GM18511 (cell line): Measurements from ENCODE around the gene ZNF154.

Source experiments
- ATAC-seq: cut with Tn5 transposase; IDR thresholded peaks from one replicate; pipeline ENCODE4 v1.9.1; 2021; ENCODE audit warnings: mild to moderate bottlenecking, moderate library complexity; ENCODE audit not compliant: unreplicated experiment

ZNF154 gene

DNA sequence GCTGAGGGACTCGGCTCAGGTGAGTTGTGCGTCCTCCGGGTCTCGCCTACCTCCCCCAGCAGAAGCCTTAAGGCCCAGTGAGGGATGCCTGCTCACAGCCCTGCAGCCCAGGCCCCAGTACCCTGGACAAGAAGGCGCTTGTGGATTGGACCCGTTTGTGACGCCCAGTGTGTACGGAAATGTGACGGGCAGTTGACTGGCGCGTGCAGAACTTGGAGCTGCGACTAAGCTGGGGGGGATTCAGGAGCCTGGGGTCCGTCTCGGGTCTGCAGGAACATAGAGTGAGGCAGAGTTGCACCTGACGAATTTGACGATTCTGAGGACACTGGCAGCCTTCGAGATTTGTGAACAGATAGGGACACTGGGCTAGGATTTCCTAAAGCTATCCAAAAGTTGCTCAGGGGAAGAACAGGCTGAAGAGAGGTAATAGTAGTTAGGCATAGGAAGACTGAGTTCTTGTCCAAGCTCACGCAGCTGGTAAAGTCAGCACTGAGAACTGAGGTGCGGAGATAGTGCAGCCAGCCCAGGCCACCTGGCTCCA lies 26.7 kb downstream of the ZNF154 start:
- ATAC-seq: no peak

DNA sequence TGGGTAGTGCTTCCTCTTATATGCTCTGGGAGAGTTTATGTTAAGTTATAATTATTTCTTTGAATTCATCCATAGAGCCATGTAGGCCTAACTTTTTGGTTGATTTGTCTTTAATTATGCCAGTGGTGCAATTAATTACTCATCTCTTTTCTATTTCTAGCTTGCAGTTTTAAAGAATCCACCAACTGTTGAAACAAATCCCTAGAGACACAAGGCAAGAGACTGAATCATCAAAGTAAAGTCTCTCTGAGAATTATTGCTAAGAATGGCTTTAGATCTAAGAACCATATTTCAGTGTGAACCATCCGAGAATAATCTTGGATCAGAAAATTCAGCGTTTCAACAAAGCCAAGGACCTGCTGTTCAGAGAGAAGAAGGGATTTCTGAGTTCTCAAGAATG lies 33.1 kb downstream of the ZNF154 start:
- ATAC-seq: no peak

DNA sequence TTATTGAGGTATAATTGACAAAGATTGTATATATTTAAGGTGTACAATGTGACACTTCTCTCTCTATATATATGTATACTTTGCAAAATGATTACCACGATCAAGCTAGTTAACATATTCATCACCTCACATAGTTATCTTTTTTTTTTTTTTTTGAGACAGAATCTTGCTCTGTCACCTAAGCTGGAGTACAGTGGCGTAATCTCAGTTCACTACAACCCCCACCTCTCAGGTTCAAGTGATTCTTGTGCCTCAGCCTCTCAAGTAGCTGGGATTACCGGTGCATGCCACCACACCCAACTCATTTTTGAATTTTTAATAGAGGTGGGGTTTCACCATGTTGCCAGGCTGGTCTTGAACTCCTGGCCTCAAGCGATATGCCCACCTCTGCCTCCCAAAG lies 36.5 kb downstream of the ZNF154 start:
- ATAC-seq: no peak

DNA sequence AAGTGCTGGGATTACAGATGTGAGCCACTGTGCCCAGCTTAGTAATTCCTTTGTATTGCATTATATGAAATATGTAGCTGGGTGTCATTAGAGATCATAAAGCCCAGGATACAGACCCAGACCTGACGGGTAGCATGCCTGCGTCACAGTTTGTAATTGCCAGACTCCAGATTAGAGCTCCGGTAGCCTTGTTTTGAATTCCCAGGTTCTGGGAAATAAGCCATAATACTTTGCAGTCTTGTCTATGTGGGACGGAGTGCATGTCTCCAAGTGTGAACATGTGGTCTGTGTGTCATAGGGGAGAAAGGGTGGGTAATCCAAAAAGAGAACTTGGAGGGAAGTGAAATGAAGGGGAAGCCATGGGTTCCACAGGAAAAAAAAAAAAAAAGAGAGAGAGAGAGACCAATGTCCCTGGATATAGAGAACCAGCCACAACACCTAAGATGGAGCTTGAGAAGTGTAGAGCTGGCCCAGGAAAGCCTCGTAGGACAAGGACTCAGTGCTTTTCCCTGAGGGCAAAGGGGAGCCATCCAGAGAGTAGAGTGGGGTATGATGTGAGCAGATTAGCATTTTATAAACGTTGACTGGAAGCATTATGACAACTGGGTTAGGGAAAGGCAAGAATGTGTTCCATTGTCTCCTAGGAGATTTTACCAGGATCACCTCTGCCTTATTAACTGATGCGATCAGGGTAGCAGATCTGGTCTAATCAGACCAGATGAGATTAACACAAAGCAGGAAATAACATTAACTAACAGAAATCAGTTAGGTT lies 37.7 kb downstream of the ZNF154 start:
- no peak for ATAC-seq

DNA sequence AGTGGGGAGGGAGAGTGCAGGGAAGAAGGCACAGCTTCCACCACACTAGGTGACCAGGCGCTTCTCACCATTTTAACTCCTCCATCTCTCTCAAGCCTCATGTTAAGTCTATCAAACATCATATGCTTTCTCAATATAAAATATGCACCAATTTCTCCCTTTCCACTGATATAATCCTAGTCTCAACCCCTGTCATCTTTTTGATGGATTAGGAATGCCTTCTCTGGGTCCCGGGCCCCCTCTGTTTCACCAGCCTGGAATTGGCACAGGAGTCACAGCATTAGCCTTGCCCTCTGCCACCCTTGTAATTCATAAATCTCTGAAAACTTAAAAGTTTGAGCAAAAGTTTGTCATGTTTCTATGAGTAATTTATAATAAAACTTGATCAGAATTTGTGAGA lies 40.4 kb downstream of the ZNF154 start, which contains the start of gene ZSCAN4:
Gene ZSCAN4, plus strand, starts transcription at position 301 of the 400 bp plus-strand sequence. CDS start 7,211 bp downstream, outside the sequence.
- no peak for ATAC-seq

DNA sequence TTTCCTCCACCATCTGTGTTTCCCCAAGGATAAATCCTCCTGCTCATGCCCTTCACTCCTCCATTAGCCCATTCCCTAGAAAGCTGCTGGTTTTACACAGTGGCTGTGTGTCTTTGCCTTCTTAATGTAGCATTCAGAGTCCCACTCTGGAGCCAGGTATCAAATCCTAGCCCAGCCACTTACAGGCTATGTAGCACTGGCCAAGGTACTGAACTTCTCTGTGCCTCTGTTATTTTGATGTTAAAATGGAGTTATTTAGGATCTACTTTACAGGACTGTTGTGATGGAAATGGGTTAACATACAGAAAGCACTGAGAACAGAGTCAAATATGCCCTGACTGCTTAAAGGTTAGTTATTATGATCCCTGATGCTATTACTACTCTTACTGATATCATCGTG lies 41.8 kb downstream of the ZNF154 start:
- no peak for ATAC-seq

DNA sequence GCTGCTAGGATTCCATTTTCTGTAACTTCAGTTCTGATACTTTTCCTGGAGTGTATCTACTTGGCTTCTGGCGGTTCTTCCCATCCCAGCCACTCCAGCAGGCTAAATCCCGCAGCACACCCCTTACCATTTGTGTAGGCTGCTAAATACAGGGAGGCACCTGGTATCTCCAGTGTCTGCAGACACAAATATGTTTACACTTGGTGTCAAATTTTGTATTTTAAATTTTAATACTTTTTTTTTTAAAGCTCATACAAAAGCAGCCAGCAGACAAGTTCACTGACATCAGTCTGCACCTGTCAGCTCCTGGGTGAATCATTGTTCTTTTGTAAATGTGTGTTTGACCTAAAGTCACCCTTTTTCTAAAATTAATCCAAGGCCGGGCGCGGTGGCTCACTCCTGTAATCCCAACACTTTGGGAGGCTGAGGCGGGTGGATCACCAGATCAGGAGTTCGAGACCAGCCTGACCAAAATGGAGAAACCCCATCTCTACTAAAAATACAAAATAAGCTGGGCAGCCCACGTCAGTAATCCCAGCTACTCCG lies 43.7 kb downstream of the ZNF154 start:
- no peak for ATAC-seq

DNA sequence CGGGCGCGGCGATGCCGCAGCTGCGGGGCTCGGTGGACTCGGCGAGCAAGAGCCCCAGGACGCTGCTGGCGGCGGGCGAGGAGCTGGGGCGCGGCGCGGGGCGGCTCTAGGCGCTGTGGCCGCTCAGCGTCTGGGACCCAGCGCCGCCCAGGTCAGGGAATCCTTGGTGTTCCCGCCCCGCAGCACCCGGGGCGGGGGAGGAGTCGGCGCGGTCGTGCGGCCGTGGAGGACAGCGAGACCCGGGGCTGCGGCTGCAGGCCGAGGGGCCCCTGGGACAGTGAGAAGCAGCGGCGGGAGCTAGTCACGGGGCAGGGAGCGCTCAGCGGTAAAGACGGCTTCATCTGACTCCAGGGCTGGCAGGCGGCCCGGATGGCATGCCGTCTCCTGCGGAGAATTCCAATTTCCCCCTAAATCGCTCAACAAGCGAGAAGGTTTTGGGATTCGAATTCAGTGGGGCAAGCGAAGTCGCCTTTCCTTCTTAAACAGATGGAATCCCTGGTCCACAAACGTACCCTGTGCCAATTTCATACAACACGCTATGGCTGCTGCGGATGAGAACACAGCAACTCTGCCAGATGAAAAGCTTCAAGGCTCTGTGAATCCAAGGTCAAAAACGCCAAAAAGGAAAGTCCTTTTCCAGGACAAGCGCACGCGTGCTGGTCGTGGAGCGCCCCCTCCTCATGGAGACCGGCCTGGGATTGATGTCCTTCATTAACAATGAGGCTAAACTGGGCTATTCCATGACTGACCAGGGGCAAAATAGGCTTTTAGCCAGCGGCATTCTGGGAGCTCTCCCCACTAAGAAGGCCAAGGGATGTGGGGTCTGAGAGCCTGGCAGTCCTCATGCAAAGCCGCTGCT lies 44.5 kb downstream of the ZNF154 start:
- ATAC-seq: no peak

DNA sequence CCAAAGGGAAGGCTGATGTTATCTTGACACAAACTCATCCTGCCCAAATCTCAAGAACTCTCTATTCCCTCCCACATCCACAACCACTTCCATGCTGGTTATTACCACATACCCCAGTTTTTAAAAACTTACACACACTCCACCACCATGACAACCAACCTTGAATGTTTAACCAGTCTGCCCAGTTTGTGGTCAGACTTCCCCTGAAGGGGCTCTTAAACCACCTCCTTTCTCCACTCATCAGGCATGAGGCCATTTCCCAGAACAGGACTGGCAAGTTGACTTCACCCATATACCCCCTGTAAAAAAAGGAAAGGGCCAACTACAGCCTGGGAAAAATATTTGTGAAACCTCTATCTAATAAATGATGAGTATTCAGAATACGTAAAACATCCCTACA lies 52.7 kb downstream of the ZNF154 start:
- ATAC-seq: no peak

DNA sequence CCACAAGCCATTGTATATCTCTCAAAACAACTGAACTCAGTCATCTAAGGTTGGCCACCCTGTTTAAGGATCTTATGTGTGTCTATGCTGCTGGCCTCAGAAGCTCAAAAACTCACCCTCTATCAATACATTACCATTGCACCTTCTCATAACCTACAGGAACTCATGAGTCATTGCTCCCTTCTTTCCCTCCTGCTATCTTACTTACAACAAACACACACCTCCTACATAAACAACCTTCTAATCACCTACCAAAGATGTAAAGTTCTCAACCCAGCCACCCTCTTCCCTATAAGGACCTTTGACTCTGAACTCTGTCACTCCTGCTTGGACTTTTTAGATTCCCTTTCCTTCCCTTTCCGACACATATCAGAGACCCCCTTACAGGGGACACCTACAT lies 53.6 kb downstream of the ZNF154 start:
- no peak for ATAC-seq

DNA sequence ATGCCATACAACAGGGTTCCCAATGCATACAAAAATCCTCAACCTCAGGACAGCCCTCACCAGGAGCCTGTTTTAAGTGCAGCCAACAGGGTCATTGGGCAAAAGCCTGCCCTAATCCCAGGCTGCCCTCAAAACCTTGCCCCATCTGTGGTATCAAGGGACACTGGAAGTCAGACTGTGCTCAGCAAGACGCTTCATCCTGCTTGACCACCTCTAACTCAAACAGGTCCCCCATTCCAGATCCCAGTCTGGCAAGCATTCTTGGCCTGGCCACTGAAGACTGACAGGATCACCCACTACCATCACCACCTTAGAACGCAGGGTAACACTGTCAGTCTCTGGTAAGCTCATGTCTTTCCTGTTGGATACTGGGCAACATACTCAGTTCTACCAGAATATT lies 55.3 kb downstream of the ZNF154 start:
- ATAC-seq: no peak

DNA sequence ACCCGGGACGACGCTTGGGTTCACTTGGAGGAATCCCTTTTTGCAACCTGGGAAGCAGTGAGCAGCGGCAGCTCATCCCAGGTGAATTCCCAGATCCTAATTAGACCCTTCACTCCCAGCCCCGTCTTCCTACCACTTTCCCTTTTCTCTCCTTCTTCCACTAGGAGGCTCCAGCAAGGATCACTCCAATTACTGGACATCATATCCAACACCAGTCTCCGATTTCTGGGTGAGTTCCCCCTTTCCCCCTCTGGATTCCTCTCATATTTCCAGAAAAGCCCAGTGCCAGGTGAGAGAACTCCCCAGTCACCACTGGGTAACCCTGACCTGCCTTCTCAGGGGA lies 57.4 kb downstream of the ZNF154 start:
- no peak for ATAC-seq

DNA sequence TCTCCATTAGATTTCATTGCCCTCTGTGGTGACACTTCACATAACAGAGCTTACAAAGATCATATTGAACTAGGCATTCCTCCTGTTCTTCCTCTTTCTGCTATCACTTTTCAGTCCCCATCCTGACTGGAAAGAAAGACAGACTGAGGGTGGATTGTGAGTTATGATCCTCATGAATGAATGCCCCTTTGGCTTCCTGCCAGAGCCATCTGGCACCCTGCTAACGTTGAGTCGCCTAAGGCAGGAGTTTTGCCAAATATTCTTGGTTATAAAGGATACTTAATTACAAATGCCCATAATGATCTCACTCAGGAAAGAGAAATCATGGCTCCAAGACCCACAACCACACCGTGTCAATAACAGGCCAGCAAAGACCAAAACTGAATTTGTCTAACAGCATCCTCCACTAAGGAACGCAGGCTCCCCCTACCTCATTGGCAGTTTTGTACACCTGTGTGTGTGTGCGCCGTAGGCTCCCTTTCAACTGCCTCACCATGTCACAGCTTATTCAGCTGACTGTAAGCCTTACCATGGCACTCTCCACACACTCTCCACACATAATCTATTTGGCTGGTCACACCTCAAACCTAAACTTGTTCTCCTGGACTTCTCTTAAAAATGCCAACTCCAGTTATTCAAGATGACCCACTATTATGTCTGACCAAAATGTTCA lies 60.5 kb downstream of the ZNF154 start:
- ATAC-seq: no peak
